BJ (cell line): ENCODE results near the gene FXYD5. TPM values are rescaled to one million over a fixed set of nuclear protein-coding genes. Genes with fewer than 3 reads are reported as not detected.

Experiments used
- CTCF ChIA-PET: fragments of 350-600 bp; formaldehyde crosslinking; extraction: SDS; loops from one replicate; lab custom pipeline; 2021; ENCODE audit warnings: antibody characterized with exemption, inconsistent platforms; lab: Yijun Ruan, JAX
- POLR2A ChIA-PET: fragments of 300-600 bp; sonication (Branson Sonifier 250); formaldehyde crosslinking; extraction: SDS; loops from one replicate; lab custom pipeline; 2021; ENCODE audit warnings: antibody characterized with exemption; lab: Charles Lee
- DNase-seq: peaks from one replicate; pipeline ENCODE4 v3.0.0-alpha.2; 2011; ENCODE audit warnings: low read depth
- H3K27me3 ChIP-seq: 2 replicates; pipeline ENCODE4 v1.6.0; 2011; ENCODE audit warnings: low read length; ENCODE audit not compliant: control insufficient read depth, insufficient read depth
- H3K36me3 ChIP-seq: 2 replicates; pipeline ENCODE4 v1.5.1; 2011; ENCODE audit warnings: low read length; ENCODE audit not compliant: control insufficient read depth, insufficient read depth
- H3K4me3 ChIP-seq: 2 replicates; pipeline ENCODE4 v1.5.1; 2011; ENCODE audit warnings: low read depth, mild to moderate bottlenecking, control low read depth, low read length
- polyA plus RNA-seq: library from polyadenylated mRNA; depleted of rRNA; stranded (reverse); fragments of >200 nt; gene quantifications from 2 replicates; pipeline ENCODE4 v1.2.3, GENCODE V29; 2011; rRNA removed
- small RNA-seq: library from RNA; depleted of rRNA; stranded (forward); fragments of <200 nt; gene quantifications from one replicate; pipeline ENCODE3, GENCODE V24; 2012; ENCODE audit warnings: low replicate concordance, low read depth; ENCODE audit not compliant: insufficient read length
- TF ChIP-seq, protein P1 (sequence below): IDR thresholded peaks from 2 replicates; pipeline ENCODE4 v1.5.1; 2011; ENCODE audit warnings: low read depth, mild to moderate bottlenecking, control low read depth, inconsistent platforms, low read length, moderate library complexity; ENCODE audit not compliant: insufficient read depth

Gene FXYD5
- polyA plus RNA-seq, 1 experiment: 332 TPM

DNA sequence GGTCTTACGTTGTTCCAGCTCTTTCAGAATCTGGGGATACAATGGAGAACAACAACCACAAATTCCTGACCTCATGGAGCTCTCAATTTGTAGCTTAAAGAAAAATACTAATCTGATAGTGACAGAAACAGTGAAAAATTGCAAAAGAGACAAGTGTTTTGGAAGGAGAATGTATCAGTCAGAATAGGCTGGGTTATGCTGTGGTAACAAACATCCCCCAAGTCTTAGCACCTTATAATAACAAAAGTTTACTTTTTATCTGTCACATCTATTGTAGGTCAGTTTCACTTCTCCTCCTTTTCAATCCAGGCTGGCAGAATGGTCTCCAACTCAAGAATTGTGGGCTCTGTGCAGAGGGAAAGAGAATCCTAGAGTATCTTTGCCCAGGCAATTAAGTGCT, 64.5 kb downstream of the FXYD5 start:
- no peaks in the 10 kb centered on the region; the same call in 1 of the 2 replicates for H3K27me3 ChIP-seq
- POLR2A ChIA-PET: no interaction called here
- H3K36me3 ChIP-seq: no peaks in the 10 kb centered on the region
- no peak for DNase-seq
- no peak overlapping the region for H3K4me3 ChIP-seq
- TF ChIP-seq, protein P1, sequence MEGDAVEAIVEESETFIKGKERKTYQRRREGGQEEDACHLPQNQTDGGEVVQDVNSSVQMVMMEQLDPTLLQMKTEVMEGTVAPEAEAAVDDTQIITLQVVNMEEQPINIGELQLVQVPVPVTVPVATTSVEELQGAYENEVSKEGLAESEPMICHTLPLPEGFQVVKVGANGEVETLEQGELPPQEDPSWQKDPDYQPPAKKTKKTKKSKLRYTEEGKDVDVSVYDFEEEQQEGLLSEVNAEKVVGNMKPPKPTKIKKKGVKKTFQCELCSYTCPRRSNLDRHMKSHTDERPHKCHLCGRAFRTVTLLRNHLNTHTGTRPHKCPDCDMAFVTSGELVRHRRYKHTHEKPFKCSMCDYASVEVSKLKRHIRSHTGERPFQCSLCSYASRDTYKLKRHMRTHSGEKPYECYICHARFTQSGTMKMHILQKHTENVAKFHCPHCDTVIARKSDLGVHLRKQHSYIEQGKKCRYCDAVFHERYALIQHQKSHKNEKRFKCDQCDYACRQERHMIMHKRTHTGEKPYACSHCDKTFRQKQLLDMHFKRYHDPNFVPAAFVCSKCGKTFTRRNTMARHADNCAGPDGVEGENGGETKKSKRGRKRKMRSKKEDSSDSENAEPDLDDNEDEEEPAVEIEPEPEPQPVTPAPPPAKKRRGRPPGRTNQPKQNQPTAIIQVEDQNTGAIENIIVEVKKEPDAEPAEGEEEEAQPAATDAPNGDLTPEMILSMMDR: no peak
- CTCF ChIA-PET: no interaction called here

Small RNAs within 50 kb of the gene (small RNA-seq; reads per million reads assigned to genes)
- gene AC020907.2: not detected

Other genes with a start within 250 kb of the FXYD5 start
- gene ZNF30, start 227.8 kb upstream of the FXYD5 start, polyA plus RNA-seq: 1.1 and 1.6 TPM in 2 replicates
- gene ZNF792, start 190.5 kb upstream of the FXYD5 start, polyA plus RNA-seq: 1.7 and 1.8 TPM in 2 replicates
- 51.0 and 74.9 TPM in 2 replicates for gene GRAMD1A, start 154.4 kb upstream of the FXYD5 start, polyA plus RNA-seq
- gene SCN1B, start 124.3 kb upstream of the FXYD5 start, polyA plus RNA-seq: 6.2 and 9.5 TPM in 2 replicates
- gene HPN, start 113.0 kb upstream of the FXYD5 start, polyA plus RNA-seq: not detected in 2 replicates
- gene FXYD3, start 38.9 kb upstream of the FXYD5 start, polyA plus RNA-seq: not detected in 2 replicates
- gene LGI4, start 19.7 kb upstream of the FXYD5 start, polyA plus RNA-seq: 0.17 and 0.25 TPM in 2 replicates
- 3.8 and 4.0 TPM in 2 replicates for gene FXYD1, start 15.9 kb upstream of the FXYD5 start, polyA plus RNA-seq
- gene FXYD7, start 11.5 kb upstream of the FXYD5 start, polyA plus RNA-seq: 0.10 TPM in 1 of 2 replicates, not detected in the other
- gene FAM187B, start 74.0 kb downstream of the FXYD5 start, polyA plus RNA-seq: not detected in 2 replicates
- gene LSR, start 94.3 kb downstream of the FXYD5 start, polyA plus RNA-seq: 0.42 and 0.53 TPM in 2 replicates
- gene USF2, start 114.2 kb downstream of the FXYD5 start, polyA plus RNA-seq: 80.3 and 80.9 TPM in 2 replicates
- not detected in 2 replicates for gene HAMP, start 127.8 kb downstream of the FXYD5 start, polyA plus RNA-seq
- gene MAG, start 137.4 kb downstream of the FXYD5 start, polyA plus RNA-seq: not detected in 2 replicates
- gene CD22, start 174.5 kb downstream of the FXYD5 start, polyA plus RNA-seq: not detected in 2 replicates
- not detected in 2 replicates for gene FFAR1, start 193.2 kb downstream of the FXYD5 start, polyA plus RNA-seq
- gene FFAR3, start 203.7 kb downstream of the FXYD5 start, polyA plus RNA-seq: not detected in 2 replicates
- gene GPR42, start 216.3 kb downstream of the FXYD5 start, polyA plus RNA-seq: not detected in 2 replicates